ENCODE data around the gene MYF6.

Gene MYF6

DNA sequence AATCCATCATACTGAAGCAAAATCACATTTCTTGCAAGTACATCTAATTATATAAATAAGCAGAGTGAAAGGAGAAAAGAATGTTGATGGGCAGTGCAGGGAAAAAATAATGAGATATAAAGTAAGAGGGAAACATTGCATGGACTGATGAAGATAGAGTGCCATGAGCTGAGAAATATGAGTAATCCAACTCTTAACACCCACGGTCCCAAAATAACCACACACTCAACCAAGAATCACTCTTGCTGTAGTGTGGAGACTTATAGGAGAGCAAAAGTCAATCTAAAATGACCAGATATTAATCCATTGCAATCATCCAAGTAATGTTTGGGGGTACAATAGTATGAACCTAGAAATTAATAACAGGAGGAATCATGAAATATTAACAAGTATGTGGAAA, 49.4 kb downstream of the MYF6 start:
- no peak for DNase-seq (ENCODE audit: low read depth in 2 of 2)
